PC-3 (cell line): Measurements from ENCODE around the gene NELFE. TPM values are rescaled to one million over a fixed set of nuclear protein-coding genes. Genes with fewer than 3 reads are reported as not detected.

Experiments
- ATAC-seq: fragments of 200-7000 bp; cut with Tn5 transposase; 2 replicates; pipeline ENCODE4 v1.9.1; 2020; ENCODE audit warnings: mild to moderate bottlenecking, moderate library complexity
- BruUV-seq: library from RNA; stranded (reverse); fragments of 400-500 nt; replicated peaks from 2 replicates; lab custom pipeline; 2021; lab: Mats Ljungman, UMichigan
- CTCF ChIA-PET: fragments of 300-600 bp; sonication (Branson Sonifier 250); formaldehyde crosslinking; loops from one replicate; lab custom pipeline; 2022; ENCODE audit warnings: antibody characterized with exemption; lab: Charles Lee
- POLR2A ChIA-PET: fragments of 300-600 bp; sonication (Branson Sonifier 250); formaldehyde crosslinking; loops from one replicate; lab custom pipeline; 2022; ENCODE audit warnings: antibody characterized with exemption; ENCODE audit not compliant: unreplicated experiment; lab: Charles Lee
- DNase-seq: peaks from one replicate; pipeline ENCODE4 v3.0.0-alpha.2; 2015
- H2AFZ ChIP-seq: fragments of 300-600 bp; sonication (generic); 2 replicates; pipeline ENCODE4 v1.6.0; 2016; ENCODE audit warnings: antibody characterized with exemption, low read length
- H3F3A ChIP-seq: fragments of 300-600 bp; sonication (generic); one replicate; pipeline ENCODE4 v1.6.0; 2017; ENCODE audit warnings: antibody characterized with exemption, low read length, control low read depth, mild to moderate bottlenecking; ENCODE audit not compliant: unreplicated experiment
- H3K27ac ChIP-seq: fragments of 300-600 bp; sonication (generic); 2 replicates; pipeline ENCODE4 v1.5.1; 2016; ENCODE audit warnings: mild to moderate bottlenecking, low read length
- H3K27me3 ChIP-seq: fragments of 300-600 bp; sonication (generic); 2 replicates; pipeline ENCODE4 v1.6.1; 2016; ENCODE audit warnings: low read length, mixed read lengths
- H3K36me3 ChIP-seq: fragments of 300-600 bp; sonication (generic); 2 replicates; pipeline ENCODE4 v1.6.1; 2016; ENCODE audit warnings: low read depth, mixed run types, low read length, mixed read lengths
- H3K4me1 ChIP-seq: fragments of 300-600 bp; sonication (generic); 2 replicates; pipeline ENCODE4 v1.5.1; 2016; ENCODE audit warnings: low read length; ENCODE audit not compliant: insufficient read depth
- H3K4me2 ChIP-seq: fragments of 300-600 bp; sonication (generic); 2 replicates; pipeline ENCODE4 v1.6.0; 2016; ENCODE audit warnings: low read length
- H3K4me3 ChIP-seq: fragments of 300-600 bp; sonication (generic); 2 replicates; pipeline ENCODE4 v1.5.1; 2016; ENCODE audit warnings: mild to moderate bottlenecking, low read length, mixed read lengths
- H3K79me2 ChIP-seq: fragments of 300-600 bp; sonication (generic); 2 replicates; pipeline ENCODE4 v1.6.1; 2017; ENCODE audit warnings: low read length, mixed read lengths
- H3K9ac ChIP-seq: fragments of 300-600 bp; sonication (generic); 2 replicates; pipeline ENCODE4 v1.6.0; 2016; ENCODE audit warnings: mild to moderate bottlenecking, low read length
- H3K9me2 ChIP-seq: fragments of 300-600 bp; sonication (generic); replicated peaks from 2 replicates; pipeline ENCODE4 v1.6.1; 2016; ENCODE audit warnings: mixed run types, low read length, mixed read lengths
- H3K9me3 ChIP-seq: fragments of 300-600 bp; sonication (generic); 2 replicates; pipeline ENCODE4 v1.6.1; 2016; ENCODE audit warnings: low read length, mixed read lengths
- H4K20me1 ChIP-seq: fragments of 300-600 bp; sonication (generic); 2 replicates; pipeline ENCODE4 v1.6.1; 2016; ENCODE audit warnings: low read length, mixed read lengths
- CTCF ChIP-seq: fragments of 300-600 bp; sonication (generic); conservative IDR thresholded peaks from 2 replicates; pipeline ENCODE4 v1.5.1; 2017; ENCODE audit warnings: antibody characterized with exemption, low read depth, mild to moderate bottlenecking, low read length
- EZH2 ChIP-seq: fragments of 300-600 bp; sonication (generic); IDR thresholded peaks from one replicate; pipeline ENCODE4 v1.6.1; 2017; ENCODE audit warnings: antibody characterized with exemption, mild to moderate bottlenecking, low read length; ENCODE audit not compliant: unreplicated experiment
- EZH2phosphoT487 ChIP-seq: fragments of 300-600 bp; sonication (generic); IDR thresholded peaks from 2 replicates; pipeline ENCODE4 v1.6.1; 2018; ENCODE audit warnings: mild to moderate bottlenecking, antibody characterized with exemption, low read length, borderline replicate concordance
- intact Hi-C: fragments of 100-400 bp; cut with micrococcal nuclease; formaldehyde crosslinking; loops from 2 replicates; pipeline ENCODE4 v1.9.0; 2023
- total RNA-seq: library from RNA; depleted of rRNA; stranded (reverse); fragments of >200 nt; gene quantifications from 2 replicates; pipeline ENCODE4 v1.2.3, GENCODE V29; 2014

Gene NELFE
- total RNA-seq, 1 experiment from 2014 or later = 132 TPM

GRCh38 chr6:31919624-31920303, 39.0 kb downstream of the NELFE start:
- H3K27ac ChIP-seq = no peak overlapping the region
- H4K20me1 ChIP-seq = no peaks in the 10 kb centered on the region
- DNase-seq = no peak
- no peak overlapping the region for H2AFZ ChIP-seq
- BruUV-seq = no TSS peak
- no peak overlapping the region for H3K9ac ChIP-seq
- H3K4me3 ChIP-seq = no peak overlapping the region
- H3K36me3 ChIP-seq = no peaks in the 10 kb centered on the region
- TF ChIP-seq EZH2 (no peak), CTCF (no peak), EZH2phosphoT487 (no peak)
- intact Hi-C loops = no loop called here
- no peaks in the 10 kb centered on the region for H3F3A ChIP-seq
- ChIA-PET POLR2A (no interaction called here), CTCF (no interaction called here)
- no peaks in the 10 kb centered on the region for H3K79me2 ChIP-seq
- H3K4me1 ChIP-seq = no peaks in the 10 kb centered on the region
- H3K4me2 ChIP-seq = no peak overlapping the region
- no peaks in the 10 kb centered on the region for H3K9me2 ChIP-seq
- no peaks in the 10 kb centered on the region for H3K9me3 ChIP-seq
- no peaks in the 10 kb centered on the region for H3K27me3 ChIP-seq
- ATAC-seq = no peak

- Histone ChIP-seq H3K79me2 (no peaks in the 10 kb centered on the region), H3K4me3 (no peak overlapping the region), H3K9ac (no peak overlapping the region), H3K4me1 (no peaks in the 10 kb centered on the region), H3K9me3 (no peaks in the 10 kb centered on the region), H3K27me3 (no peaks in the 10 kb centered on the region), H3K9me2 (no peaks in the 10 kb centered on the region), H3K4me2 (no peak overlapping the region), H4K20me1 (no peaks in the 10 kb centered on the region), H3K36me3 (no peaks in the 10 kb centered on the region), H3F3A (no peaks in the 10 kb centered on the region), H2AFZ (no peak overlapping the region), H3K27ac (no peak overlapping the region)
- no TSS peak for BruUV-seq
- DNase-seq (no peak), ATAC-seq (no peak)
- TF ChIP-seq EZH2phosphoT487 (no peak), CTCF (no peak), EZH2 (no peak)
- CTCF ChIA-PET = no interaction called here
- intact Hi-C loops = no loop called here
- POLR2A ChIA-PET = no interaction called here
Observed at GRCh38 chr6:31918069-31918720, 40.6 kb downstream of the NELFE start.

DNA sequence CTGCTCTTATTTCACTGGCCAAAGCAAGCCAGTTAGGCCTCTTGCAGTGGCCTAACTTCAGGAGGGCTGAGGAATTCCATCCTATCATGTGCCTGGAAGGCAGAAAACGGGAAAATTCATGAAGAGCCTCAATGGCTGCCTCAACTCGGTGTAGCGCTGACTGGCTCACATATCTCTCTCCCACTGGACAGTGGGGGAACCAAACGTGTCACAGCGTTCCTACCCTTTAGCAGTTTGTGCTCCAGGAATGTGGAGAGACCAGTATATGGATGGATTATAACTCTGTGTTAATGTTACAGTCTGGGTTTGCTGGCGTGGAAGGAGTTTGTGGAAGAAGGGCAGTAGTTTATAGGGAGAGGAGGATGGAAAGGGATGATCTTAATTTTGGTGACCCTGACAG, 43.0 kb downstream of the NELFE start:
- BruUV-seq = no TSS peak
- CTCF ChIA-PET = no interaction called here

More for the DNA sequence above, 43.0 kb downstream of the NELFE start:
- intact Hi-C loops = no loop called here
- no peak for ATAC-seq
- H4K20me1 ChIP-seq = no peaks in the 10 kb centered on the region
- H3K9me3 ChIP-seq = no peaks in the 10 kb centered on the region
- H3F3A ChIP-seq = no peaks in the 10 kb centered on the region
- no peak overlapping the region for H3K9ac ChIP-seq
- no peak overlapping the region for H3K4me3 ChIP-seq
- no peaks in the 10 kb centered on the region for H3K36me3 ChIP-seq
- H3K9me2 ChIP-seq = no peaks in the 10 kb centered on the region
- POLR2A ChIA-PET = no interaction called here
- H3K4me2 ChIP-seq = no peak overlapping the region
- no peak overlapping the region for H2AFZ ChIP-seq
- no peaks in the 10 kb centered on the region for H3K79me2 ChIP-seq
- no peaks in the 10 kb centered on the region for H3K27me3 ChIP-seq
- H3K27ac ChIP-seq = no peak overlapping the region
- TF ChIP-seq CTCF (no peak), EZH2phosphoT487 (no peak), EZH2 (no peak)
- H3K4me1 ChIP-seq = peaks cover 10% of the 10 kb centered on the region; the same call in 1 of the 2 replicates
- DNase-seq = no peak
